ENCODE measurements around the gene RCSD1. TPM values are rescaled to one million over a fixed set of nuclear protein-coding genes. Genes with fewer than 3 reads are reported as not detected.

The RCSD1 gene
- total RNA-seq, 1 donor from 2014 or later = 2.4 TPM

DNA sequence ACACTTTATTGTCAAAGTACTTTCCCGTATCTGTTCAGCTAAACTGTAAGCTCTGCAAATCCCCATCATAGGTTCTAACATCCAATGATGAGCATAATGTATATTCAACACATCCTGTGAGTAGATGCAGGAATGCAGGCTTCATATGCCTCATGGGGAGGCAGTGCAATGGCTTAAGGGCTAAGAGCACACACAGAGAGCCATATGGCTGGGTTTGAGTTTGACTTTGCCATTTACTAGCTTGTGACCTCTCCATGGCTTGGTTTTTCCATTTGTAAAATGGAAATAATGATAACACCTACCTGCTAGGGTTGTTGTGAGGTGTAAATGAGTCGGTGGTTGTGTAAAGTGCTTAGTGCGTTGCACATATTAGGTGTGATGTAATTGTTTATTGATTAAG lies 13.4 kb downstream of the RCSD1 start:
- no peak for ATAC-seq

DNA sequence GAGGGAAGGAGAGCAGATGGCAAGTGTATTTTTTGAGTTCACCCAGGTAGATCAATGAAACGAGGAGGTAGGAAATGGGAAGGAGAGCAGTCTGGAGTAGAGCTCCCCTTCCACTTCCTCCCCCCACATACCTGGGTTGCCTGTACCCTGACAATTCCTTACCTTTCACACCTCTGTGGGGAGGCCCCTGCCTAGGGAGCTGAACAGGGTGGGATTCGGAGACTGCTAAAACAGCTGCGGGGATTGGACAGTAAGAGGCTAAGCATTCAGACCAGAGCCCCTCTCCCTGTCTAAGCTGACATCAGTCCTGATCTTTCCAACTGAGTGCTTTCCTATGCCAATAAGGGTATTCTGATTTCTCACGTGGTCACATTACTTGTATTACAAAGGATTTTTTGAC lies 14.5 kb downstream of the RCSD1 start:
- no peak for ATAC-seq

DNA sequence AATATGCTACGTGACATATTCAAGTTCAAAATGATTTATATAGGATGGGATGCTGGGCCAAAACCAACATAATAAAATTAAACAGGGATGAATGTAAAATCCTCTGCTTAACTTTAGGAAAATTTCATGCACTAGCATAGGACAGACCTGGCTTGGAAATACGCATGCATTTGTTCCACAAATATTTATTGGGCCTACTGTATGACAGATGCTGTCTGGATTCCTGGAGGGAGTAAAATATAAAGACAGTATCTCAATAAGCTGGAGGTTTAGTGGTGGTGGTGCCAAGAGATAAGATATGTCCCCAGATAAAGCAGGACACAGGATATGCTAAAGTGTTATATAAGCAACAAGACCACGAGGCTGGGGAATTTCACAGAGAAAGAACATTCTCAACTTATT lies 15.1 kb downstream of the RCSD1 start:
- ATAC-seq = no peak

DNA sequence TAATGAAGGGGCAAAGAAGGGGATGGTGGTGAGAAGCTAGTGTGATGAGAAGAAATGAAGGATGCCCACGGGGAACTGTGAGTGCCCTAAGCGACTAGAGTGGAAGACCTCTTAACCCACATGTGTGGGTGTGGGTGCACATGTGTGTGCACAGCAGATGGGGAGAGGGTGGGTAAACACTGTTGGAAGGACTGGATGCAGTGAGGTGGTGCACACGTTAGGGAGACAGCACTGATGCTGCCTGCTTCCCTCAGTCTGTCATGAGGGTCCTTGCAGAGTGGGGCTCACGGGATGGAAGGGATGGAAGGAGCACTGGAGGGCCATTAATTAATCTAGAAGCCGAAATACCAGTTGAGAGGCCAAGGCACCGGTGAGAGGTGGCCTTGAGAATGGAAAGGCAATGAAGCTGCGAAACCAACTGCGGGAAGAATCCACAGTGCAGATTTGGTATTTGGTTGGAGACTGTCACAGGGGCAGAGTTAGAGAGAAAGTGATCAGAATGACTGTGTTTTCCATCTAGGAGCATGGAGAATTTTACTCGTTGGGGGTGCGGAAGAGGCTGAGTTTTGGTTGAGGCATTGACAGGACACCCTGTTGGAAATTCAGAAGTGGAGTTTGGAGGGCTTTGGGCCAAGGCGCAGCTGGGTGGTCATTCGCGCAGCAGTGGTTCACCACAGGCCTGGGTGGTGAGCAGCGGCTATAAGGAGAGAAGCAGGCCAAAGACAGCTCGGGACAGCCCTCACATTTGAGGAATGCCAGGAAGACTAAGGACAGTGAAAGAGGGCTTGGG lies 15.8 kb downstream of the RCSD1 start:
- no peak for ATAC-seq

DNA sequence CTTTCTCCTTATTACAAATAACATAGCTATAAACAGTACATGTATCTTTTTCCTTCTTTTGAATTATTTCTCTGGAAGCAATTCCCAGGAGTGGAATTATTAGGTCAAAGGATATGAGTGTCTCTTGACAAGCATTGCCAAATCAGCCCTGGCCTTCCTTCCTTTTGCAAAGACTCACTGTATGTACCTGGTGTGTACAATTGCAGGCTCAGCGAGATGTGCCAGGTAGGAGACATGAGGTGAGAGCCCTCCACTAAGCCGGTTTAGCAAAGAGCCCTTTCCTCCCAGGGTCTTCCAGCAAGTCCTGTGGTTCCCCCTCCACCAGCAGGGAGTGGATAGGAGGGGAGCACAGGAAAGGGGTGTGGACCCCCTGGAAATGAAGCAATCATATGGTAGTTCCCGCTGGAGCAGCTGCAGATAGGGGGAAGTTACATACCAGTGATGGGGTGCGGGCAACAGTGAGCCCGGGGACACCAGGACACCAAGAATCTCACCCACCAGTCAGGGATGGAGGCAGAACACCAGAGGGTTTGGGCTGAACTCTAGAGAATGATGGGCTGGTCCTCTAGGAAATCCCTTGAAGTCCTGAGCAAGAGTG lies 18.3 kb downstream of the RCSD1 start:
- no peak for ATAC-seq

DNA sequence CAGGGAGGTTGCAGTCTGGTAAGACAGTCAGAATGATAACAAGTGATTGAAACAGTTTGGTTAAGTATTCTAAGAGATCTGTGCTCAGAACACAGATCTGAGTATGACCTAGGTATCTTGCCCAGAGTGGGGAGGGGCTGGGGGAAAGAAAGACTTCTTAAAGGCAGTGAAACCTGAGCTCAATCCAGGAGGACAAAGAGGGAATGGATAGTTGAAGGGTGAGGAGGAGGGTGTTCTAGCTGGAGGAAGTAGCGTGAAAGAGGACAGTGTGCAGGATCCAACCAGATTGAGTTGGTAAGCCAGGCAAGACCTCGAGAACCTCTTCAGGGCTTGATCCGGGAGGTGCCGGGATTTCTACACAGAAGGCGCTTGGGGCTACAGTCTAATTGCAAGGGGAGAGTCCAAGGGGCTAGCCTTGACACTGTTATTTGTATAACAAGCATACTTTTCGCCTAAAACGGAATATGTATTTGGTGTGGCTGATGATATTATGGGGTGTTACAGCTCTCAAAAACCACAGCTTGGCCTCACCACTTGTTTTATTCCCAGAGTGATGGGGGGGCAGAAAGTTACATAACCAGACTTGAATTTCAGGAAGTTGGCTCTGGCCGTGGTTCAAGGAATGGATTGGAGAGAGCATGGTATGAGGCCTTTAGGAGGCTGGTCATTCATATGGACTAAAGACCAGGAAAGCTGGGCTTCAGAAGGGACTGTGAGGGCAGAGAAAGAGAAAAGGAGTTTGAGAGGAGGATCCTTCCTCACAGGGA lies 19.1 kb downstream of the RCSD1 start:
- no peak for ATAC-seq

DNA sequence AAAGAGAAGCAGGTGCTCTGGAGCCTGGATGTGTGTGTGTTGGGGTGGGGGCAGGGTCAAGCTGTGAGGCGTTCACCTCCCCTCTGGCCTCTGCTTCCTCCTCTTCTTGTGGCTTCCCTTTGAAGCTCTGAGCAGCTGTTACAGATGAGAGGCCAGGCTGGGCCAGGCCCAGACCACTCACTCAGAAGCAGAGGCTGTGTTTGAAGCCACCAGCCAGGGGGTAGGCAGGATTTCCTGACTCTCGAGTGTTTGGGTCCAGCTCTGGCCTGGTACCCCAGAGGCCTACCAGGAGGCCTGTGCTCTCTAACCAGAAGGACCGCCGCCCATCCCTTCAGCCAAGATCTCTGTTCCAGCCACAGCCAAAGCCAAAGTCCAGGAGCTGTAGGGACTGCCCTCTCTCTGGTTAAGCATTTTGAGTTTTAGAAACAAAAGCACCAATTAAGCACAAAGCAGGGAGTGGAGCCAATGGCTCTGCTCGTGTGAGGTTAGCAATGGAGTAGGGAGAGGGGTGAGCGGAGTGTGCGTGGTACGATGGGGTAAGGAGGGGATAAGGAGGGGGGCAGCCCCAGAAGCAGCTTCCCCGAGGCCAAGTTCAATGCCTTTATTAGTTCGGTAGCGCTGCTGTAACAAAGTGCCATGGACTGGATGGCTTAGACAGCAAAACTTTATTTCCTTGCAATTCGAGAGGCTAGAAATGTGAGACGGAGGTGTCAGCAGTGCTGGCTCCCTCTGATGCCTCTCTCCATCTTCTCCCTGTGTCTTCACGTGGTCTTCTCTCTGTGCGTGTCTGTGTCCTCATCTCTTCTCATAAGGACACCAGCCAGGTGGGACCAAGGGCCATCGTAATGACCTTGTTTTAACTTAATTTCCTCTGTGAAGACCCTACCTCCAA lies 20.5 kb downstream of the RCSD1 start:
- ATAC-seq = peak; percentile 47

DNA sequence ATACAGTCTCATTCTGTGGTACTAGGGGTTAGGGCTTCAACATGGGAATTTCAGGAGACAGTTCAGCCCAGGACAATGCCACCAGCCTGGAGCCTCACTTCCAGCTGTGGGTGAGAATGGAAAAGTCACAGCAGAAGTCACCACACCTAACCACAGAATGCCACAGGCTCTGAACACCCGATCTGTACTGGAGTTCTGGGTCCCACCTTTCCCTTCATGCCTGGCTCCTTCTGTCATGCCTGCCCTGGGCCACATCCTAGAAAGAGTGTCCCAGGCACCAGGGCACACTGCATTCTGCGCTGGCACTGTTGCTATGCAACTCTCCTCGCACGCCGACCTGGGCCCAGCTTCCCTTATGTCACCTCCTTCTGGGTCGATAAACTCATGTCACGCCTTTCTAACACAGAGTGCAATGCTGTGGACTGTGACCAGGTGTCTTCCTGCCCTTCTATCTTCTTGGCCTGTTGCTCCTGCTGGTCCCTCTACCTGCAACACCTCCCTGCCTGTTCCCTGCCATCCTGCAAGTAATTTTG lies 21.2 kb downstream of the RCSD1 start:
- no peak for ATAC-seq

DNA sequence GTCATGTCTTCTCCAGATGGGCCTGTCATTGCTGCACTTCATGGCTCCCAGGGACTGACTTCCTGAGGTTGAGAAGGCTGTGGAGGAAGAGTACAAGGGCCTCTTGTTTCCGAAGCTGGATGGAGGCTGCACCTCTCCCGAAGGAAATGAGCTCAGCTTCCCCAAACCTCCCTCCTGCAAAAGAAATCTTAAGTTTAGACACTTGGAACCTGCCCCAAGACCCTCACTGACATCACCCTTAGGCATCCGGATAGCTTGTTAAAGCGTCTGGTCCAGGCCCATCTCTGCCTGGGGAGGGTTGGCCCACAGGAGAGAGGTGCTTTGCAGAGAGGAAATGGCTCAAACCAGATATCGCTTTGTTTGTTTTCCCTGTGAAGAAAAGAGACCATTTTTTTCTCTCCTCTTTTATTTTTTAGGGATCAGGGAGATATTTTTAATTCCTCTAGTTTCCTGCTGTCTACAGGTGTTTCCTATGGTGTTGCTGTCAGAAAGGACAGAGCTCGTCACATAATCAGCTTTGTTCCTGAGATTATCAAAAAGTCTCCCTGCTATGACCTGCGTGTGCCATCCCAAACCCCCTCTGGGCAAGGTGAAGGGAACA lies 25.0 kb downstream of the RCSD1 start:
- ATAC-seq = no peak

DNA sequence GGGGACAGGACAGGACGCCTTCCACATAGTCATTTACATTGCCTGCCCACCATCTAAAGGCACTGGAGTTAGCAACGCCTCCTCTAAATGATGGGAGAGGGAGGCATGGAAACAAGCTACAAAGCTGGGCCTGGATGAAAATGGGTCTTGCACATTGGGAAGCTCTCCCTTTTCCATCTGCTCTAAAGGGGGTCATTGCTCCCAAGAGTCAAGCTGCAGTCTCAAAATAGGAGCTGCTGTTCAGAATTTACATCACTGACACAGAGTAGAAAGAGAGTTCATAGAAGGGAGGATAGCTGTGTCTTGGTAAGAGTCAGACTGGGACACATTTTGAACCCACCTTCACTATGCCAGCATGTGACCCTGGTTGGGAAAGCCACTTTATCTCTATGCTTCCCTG lies 26.6 kb downstream of the RCSD1 start:
- ATAC-seq = no peak

DNA sequence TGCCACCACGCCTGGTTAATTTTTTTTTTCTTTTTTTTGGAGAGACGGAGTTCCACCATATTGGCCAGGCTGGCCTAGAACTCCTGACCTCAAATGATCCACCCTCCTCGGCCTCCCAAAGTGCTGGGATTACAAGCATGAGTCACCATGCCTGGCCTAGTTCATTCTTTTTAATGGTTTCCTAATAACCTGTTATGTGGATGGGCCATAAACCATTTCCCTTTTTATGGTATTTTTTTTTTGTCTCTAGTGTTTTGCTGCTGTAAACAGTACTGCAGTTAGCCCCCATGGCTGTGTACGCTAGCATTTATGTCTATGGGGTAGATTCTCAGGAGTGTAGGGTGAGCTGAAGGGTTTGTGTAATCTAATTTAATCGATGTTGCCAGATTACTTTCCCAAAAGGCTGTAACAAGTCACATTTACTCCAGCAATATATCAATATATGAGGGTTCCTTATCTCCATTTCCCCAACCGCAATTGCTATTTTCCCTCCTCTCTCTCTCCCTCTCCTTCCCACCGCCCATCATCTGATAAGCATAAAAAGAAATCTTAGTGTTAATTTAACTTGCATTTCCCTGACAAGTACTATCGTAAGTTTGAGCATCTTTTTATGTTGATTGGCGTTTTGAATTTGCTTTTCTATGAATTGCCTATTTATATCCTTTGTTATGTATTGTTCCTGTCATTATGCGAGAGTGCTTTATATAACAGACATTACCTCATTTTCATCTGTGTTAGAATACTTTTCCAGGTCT lies 28.7 kb downstream of the RCSD1 start:
- no peak for ATAC-seq

DNA sequence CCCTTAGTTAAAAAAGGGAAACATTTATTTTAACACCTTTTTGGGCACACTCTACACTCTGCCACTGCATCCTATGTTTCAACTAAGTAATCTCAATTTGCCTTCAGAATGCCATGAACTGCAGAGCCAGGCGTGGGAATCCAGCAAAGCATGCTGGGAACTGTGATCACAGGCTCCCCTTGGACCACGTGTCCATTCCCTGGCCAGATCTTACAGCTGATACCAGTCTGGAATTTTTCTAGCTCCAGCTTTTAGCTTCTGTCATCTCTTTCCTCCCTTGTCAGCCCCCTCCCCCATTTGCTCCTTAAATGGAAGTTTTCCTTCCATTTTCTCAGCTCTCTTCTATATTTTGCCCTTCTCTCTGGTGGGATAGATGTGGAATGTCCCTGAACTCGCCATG lies 29.4 kb downstream of the RCSD1 start:
- no peak for ATAC-seq

DNA sequence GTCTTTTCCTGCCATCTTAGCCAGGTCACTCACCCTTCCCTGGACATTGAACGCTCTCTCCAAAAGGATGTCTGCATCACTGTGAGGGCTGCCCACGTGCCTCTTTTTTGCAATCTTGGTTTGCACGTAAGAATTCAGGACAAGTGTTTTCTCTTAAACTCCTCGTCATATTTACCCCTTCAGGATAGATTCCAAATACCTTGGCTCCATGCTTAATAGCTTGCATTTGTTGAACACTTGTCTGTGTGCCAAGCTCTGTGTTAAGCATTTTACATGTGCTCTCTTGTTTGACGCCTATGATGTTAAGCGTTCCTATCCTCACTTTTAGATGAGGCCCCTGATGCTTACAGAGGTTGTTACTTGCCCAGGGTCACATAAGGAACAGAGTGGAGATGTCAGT lies 29.8 kb downstream of the RCSD1 start:
- no peak for ATAC-seq

DNA sequence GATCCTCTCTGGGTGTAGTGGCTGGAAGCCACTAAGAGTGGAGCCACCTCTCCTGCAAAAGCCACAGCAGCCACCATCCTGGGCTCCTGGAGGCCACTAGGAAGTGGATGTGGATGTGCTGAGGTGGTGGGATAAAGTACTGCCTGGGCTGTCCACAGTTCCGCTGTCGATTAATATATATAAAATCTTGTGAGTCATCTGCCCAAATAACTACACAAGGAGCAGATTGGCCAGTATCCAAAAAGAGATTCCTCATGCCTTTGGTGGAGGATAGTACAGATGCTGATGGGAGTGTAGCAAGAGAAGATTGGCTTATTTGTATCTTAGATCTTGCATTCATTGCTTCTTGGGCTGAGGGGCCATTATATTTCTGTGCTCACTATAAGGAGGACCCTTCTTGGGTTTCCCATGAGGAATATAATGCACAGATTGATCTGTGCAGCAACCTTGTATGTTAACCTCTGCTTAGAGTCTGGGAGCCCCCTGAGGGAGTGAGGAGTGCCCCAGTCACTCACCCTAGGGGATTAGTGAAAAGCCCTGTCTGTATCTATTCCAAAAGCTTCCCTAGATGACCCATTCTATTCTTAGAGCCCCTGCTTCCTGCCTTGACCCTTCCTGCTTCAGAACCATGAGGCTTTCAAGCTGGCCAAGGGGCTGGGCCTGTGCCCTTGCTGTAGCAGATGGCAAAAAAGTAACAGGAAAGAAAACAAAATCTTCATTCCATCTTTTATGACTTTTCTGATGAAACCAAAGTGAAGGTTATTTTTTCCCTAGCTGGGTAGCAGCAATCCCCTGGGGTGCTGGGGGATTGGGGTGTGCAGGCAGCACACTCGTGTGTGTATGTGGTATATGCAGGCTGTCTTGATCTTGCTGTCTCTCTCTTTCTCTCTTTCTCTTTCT lies 31.7 kb downstream of the RCSD1 start:
- peak; percentile 37 for ATAC-seq

DNA sequence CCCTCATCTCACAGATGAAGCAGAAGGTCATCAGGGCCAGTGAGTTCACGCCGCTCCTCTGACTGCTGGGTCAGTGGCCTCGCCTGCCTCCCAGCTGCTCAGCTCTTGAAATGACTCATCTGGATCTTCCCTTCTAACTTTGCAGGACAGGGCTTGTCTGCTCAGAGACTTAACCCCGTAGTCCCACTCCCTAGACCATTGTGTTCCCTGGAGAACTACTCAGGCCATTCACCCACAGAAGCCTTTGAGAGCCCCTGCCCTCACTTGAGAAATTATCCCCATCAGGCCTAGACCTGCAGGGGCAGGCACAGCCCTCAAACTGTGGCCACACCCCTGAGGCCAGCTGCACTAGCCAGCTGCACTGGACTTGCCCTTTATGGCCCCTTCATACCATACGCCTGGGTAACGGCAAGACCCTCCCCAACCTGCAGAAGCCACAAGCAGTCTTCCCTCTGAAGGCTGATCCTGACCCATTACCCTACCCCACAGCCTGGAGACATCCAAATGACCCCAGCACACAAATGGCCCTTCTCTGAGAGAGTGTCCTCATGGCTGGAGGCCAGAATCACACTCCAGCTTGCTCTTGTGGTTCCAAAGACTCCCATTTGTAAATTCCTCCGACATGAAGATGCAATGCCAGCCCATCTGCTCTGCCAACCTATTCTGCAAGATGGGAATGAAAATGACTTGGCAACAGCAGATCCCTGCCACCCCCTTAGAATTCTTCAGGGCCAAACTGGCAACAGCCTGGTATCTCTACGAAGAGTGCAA lies 33.2 kb downstream of the RCSD1 start:
- peak; percentile 87 for ATAC-seq

DNA sequence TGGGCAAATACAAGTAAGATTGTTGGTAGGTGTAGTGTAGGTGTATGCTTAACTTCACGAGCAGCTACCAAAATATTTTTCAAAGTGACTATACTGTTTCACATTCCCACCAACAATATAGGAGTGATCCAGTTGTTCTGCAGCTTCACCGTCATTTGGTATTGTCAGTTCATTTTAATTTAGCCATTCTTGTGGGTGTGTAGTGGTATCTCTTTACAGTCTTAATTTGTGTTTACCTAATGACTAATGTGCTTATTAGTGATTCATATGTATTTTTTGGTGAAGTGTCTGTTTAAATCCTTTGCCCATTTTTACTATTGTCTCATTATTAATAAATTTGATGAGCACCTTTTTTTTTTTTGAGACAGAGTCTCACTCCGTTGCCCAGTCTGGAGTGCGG lies 35.4 kb downstream of the RCSD1 start:
- ATAC-seq = peak; percentile 16

DNA sequence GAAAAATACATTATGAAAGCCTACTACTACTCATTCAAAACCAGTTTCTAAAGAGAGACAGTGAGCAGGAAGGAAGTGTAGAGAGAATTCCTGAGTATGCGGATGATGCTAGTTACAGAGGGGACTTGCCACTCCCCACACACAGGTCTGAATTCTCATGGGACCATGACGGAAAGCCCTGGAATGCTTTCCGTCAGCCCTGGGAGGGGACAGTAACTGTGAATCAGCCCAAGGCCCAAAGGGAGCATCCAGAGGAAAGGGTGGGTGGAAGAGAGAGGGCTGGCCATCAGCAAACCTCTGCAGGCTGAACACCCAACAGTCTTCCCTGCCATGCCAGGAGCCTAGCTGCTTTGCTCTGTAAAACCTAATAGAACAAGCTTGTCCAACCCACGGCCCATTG lies 36.4 kb downstream of the RCSD1 start:
- no peak for ATAC-seq

DNA sequence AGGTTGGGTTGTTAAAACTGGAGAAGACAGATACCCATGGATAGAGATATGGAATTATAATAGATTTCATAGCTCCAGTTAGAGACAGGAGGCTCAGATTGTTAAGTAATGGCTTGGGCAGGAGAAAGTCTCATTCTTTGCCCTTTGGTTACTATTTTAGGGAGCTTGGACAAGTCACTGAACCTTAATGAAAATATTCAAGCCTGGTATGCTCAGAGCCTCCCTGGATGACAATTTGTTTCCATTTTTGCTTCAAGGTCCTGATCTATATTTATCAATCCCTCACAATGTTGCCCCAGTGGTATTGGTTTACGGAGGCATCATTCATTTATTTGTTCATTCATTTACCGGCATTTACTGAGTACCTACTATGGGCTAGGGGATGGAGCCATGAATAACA lies 37.5 kb downstream of the RCSD1 start:
- ATAC-seq = no peak

DNA sequence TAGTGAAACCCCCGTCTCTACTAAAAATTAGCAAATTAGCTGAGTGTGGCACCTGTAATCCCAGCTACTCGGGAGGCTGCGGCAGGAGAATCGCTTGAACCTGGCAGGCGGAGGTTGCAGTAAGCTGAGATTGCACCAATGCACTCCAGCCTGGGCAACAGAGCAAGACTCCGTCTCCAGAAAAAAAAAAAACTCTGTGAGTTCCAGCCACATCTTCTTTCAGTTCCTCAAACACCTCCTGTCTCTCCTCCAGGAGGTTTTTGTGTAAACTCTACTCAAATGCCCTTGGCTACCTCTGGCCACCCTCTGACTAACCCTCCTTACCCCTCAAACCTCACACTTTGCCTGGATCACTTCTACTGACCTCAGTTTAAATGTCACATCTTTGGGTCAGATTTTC lies 38.1 kb downstream of the RCSD1 start:
- ATAC-seq = no peak
